ENCODE data around the gene ACAD9. TPM values are rescaled to one million over a fixed set of nuclear protein-coding genes. Genes with fewer than 3 reads are reported as not detected.
"Not testable (repeated sequence)": the region's sequence is repeated elsewhere in the genome, so short reads cannot be mapped to it uniquely, and the experiment has no call there.

The ACAD9 gene
- total RNA-seq (10 to 100 TPM; 50.5 to 51.2 TPM), polyA plus RNA-seq (19.8 TPM)

DNA sequence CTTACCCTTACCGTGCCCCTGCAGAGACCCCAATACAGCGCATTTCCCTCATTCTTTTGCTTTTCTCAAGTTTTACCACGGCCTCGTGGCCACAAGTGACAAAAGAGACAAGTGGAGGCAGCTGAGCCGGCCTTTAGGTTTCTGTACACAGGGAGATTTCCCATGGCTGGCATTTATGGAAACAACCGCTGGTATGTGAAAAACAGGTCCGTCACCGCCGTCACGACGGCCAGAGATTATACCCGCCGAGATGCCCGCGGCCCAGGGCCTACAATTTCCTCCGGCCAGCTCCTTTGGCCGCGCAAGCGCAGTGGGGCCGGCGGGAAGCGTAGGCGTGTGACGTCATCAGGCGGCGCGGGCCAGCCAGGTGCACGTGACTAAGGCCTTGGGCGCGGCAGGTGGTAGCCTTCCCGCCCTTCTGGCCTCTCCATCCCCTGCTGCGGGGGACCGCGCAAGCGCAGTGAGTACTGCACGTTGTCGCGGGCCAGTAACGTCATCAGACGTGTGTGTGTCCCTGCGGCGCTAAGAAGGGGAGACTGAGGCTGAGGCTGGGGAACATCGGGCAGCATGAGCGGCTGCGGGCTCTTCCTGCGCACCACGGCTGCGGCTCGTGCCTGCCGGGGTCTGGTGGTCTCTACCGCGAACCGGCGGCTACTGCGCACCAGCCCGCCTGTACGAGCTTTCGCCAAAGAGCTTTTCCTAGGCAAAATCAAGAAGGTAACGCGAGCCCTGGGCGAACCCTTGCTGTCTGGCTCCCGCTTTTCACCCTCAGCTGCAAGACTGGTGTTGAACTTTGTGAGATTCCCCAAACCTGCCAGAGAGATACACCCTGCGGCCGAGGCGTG lies at the start of gene ACAD9:
TSS of gene ACAD9 (plus strand) at position 496 of the 845 bp plus-strand sequence. CDS start at position 568, 72 bp downstream.
- Mint-ChIP-seq H3K4me1 (peaks cover 51 to 74% (median 70%) of the 10 kb centered on the region in 3 donors), H3K36me3 (peaks cover 0 to 27% (median 6%) of the 10 kb centered on the region in 3 donors), H3K4me3 (peak within 1 kb of the TSS; percentile 84 to 97 (median 87)), H3K9me3 (no peaks in the 10 kb centered on the region), H3K27me3 (no peaks in the 10 kb centered on the region), H3K27ac (peak within 1 kb of the TSS; percentile 96 to 100 (median 98))
- peak; percentile 94 to 99 (median 96) for DNase-seq
- Histone ChIP-seq H3K27me3 (ENCODE audit: insufficient read depth, low read length, poor library complexity, severe bottlenecking) (no peaks in the 10 kb centered on the region), H3K36me3 (ENCODE audit: insufficient read depth, low read length) (peaks cover 8% of the 10 kb centered on the region), H3K9me3 (ENCODE audit: low read length) (no peaks in the 10 kb centered on the region), H3K27ac (ENCODE audit: low read depth, low read length) (peak within 1 kb of the TSS; percentile 93), H3K4me3 (ENCODE audit: low read length) (peak within 1 kb of the TSS; percentile 84), H3K4me1 (ENCODE audit: insufficient read depth, low read length) (peaks cover 40% of the 10 kb centered on the region)
- ChIA-PET CTCF (interaction anchor here (0.7 to 5.7 kb wide), 8 partner anchors 12 to 611 kb away, joined by 3 to 25 read pairs (median 4); no protein-coding TSS in a partner anchor), POLR2A (interaction anchor here (0.6 to 2.2 kb wide), 11 partner anchors 34 to 287 kb away, joined by 3 to 12 read pairs (median 4); partner anchors contain the start of genes RAB7A and RPN1)

DNA sequence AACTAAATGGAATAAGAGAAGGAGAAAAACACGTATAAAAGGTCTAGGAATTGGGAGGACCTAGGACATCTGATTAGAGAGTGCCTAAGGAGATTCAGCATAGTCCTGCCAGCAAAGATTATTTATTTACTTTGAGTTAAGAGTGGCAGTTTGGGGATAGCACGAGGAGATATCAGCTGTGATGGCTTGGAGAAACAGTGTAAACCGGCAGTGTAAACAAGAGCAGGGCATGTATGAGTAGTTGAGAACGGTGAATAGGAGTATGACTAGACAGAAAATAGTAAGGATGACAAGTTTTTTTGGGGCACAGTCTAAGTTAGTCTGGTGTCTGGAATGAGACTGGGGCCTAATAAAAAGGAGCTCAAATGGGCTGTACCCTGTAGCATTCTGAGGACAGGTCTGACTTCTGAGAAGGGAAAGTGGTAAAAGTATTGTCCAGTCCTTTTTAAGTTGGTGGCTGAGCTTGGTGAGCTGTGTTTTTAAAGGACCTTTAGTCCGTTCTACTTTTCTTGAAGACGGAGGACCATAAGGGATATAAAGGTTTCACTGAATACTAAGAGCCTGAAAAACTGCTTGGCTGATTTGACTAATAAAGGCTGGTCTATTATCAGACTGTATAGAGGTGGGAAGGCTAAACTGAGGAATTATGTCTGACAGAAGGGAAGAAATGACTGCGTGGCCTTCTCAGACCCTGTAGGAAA lies 49.3 kb upstream of the ACAD9 start:
- DNase-seq; H3K36me3 Mint-ChIP-seq; POLR2A ChIA-PET; CTCF ChIA-PET; H3K9me3 ChIP-seq (ENCODE audit: low read length); H3K27me3 Mint-ChIP-seq; H3K9me3 Mint-ChIP-seq; H3K27ac ChIP-seq (ENCODE audit: low read depth, low read length); H3K27ac Mint-ChIP-seq; H3K4me1 Mint-ChIP-seq; H3K4me3 Mint-ChIP-seq; H3K36me3 ChIP-seq (ENCODE audit: insufficient read depth, low read length); H3K4me1 ChIP-seq (ENCODE audit: insufficient read depth, low read length); H3K4me3 ChIP-seq (ENCODE audit: low read length); H3K27me3 ChIP-seq (ENCODE audit: insufficient read depth, low read length, poor library complexity, severe bottlenecking): not testable (repeated sequence)

DNA sequence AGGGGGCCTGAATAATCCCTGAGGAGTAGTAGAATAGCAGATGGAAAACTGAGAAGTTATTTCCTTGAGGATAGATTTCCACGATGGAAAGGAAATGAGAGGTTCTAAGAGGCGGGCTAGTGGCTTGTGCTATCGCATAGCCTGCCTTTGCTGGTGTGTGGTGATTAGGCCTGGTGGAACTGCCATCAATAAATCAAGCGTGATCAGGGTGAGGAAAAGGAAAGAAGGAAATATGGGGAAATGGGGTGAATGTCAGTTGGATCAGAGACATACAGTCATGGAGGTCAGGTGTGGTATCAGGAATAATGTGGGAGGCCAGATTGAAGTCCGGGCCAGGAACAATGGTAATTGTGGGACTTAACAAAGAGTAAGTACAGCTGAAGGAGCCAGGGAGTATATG lies 48.7 kb upstream of the ACAD9 start:
- H3K4me3 Mint-ChIP-seq; H3K36me3 ChIP-seq (ENCODE audit: insufficient read depth, low read length); H3K27me3 Mint-ChIP-seq; H3K9me3 ChIP-seq (ENCODE audit: low read length); H3K36me3 Mint-ChIP-seq; H3K4me1 Mint-ChIP-seq; CTCF ChIA-PET; H3K27me3 ChIP-seq (ENCODE audit: insufficient read depth, low read length, poor library complexity, severe bottlenecking); H3K4me3 ChIP-seq (ENCODE audit: low read length); POLR2A ChIA-PET; H3K27ac ChIP-seq (ENCODE audit: low read depth, low read length); H3K4me1 ChIP-seq (ENCODE audit: insufficient read depth, low read length); DNase-seq; H3K27ac Mint-ChIP-seq; H3K9me3 Mint-ChIP-seq: not testable (repeated sequence)

DNA sequence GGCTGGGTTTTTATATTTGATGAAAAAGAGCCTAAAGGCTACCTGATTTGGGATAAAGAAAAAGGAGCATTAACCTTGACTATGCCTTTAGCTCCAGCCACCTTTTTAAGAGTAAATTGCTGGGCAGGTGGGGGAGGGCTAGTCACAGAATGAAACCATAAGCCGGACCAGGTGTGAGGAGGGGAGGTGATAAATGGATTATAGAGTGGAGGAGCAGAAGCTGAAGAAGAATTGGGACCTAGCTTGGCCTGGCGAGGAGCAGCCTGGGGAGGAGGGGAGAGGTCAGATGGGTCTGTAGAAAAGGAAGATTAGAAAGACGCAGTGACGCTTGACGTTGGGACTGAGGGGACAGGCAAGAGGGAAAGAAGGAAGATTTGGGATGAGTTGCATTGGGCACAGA lies 46.4 kb upstream of the ACAD9 start:
- CTCF ChIA-PET; H3K9me3 ChIP-seq (ENCODE audit: low read length); H3K36me3 Mint-ChIP-seq; POLR2A ChIA-PET; H3K27ac ChIP-seq (ENCODE audit: low read depth, low read length); H3K27ac Mint-ChIP-seq; H3K4me3 Mint-ChIP-seq; H3K4me1 ChIP-seq (ENCODE audit: insufficient read depth, low read length); H3K4me1 Mint-ChIP-seq; H3K36me3 ChIP-seq (ENCODE audit: insufficient read depth, low read length); H3K27me3 Mint-ChIP-seq; H3K4me3 ChIP-seq (ENCODE audit: low read length); H3K27me3 ChIP-seq (ENCODE audit: insufficient read depth, low read length, poor library complexity, severe bottlenecking); DNase-seq; H3K9me3 Mint-ChIP-seq: not testable (repeated sequence)

DNA sequence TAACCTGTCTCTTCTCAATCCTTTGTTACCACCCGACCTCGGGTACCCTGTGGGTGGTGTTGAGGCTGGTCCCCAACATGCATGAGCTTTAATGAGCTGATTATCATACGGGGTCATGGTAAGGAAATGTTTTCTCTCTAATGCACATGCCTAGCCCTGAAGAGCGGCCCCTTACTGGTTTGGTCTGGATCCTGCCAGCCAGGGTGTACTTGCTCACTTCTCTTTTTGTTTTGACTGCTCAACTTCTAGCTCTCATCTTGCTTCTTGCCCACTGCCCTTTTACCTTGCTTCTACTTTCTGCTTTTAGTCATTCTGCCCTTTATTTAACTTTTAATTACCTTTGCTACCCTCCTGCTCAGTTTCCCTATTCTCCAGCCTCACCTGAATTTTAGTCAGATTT lies 44.3 kb upstream of the ACAD9 start:
- Mint-ChIP-seq H3K4me3 (no peak overlapping the region), H3K9me3 (no peaks in the 10 kb centered on the region), H3K27me3 (peaks cover 0 to 2% of the 10 kb centered on the region in 2 donors), H3K4me1 (no peaks in the 10 kb centered on the region), H3K27ac (no peak overlapping the region), H3K36me3 (no peaks in the 10 kb centered on the region)
- Histone ChIP-seq H3K4me1 (ENCODE audit: insufficient read depth, low read length) (no peaks in the 10 kb centered on the region), H3K27me3 (ENCODE audit: insufficient read depth, low read length, poor library complexity, severe bottlenecking) (no peaks in the 10 kb centered on the region), H3K36me3 (ENCODE audit: insufficient read depth, low read length) (no peaks in the 10 kb centered on the region), H3K4me3 (ENCODE audit: low read length) (no peak overlapping the region), H3K9me3 (ENCODE audit: low read length) (no peaks in the 10 kb centered on the region), H3K27ac (ENCODE audit: low read depth, low read length) (no peak overlapping the region)
- ChIA-PET POLR2A (no interaction called here), CTCF (interaction anchor here (0.9 kb wide), 1 partner anchor 154 kb away, joined by 3 read pairs; no protein-coding TSS in a partner anchor)
- DNase-seq, result no peak

DNA sequence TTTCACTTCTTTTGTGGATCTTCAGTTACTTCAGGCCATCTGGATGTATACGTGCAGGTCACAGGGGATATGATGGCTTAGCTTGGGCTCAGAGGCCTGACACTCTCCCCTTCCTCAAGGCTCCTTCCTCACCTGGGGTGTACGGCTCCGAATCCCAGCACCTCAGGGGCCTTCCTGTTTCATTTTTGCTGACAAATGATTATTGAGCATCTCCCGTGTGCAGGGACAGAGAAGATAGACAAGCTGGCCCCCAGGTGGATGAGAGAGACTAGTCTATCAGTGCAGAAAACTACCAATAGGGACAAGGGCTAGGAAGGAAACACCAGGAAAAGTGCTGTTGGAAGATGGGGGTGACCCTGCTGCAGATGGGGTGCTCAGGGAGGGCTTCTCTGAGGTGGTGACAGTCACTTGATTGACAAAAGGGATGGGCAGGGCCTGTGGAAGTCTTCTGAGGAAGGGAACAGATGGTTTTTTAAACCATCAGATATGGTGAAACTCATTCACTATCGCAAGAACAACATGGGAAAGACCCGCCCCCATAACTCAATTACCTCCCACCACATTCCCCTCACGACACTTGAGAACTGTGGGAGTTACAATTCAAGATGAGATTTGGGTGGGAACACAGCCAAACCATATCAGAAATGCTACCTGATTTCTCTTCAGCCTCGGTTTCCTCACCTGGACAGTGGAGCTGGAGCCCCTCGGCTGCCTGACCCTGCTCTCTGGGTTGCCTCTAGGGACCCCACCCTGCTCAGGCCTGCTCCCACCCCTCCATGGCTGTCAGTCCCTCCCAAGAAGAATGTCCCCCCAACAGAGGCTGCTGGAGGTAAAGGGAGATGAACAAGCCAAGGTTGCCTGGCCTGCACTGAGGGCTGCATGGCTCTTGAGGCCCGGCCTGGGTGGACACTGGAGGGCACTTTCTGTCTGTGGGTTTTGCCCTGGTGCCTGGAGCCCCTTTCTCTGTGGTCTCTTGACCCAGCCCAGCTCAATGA lies 37.2 kb upstream of the ACAD9 start:
- no peaks in the 10 kb centered on the region for H3K36me3 Mint-ChIP-seq
- Histone ChIP-seq H3K27ac (ENCODE audit: low read depth, low read length) (no peak overlapping the region), H3K4me3 (ENCODE audit: low read length) (no peak overlapping the region), H3K4me1 (ENCODE audit: insufficient read depth, low read length) (peaks cover 11% of the 10 kb centered on the region), H3K9me3 (ENCODE audit: low read length) (no peaks in the 10 kb centered on the region), H3K27me3 (ENCODE audit: insufficient read depth, low read length, poor library complexity, severe bottlenecking) (no peaks in the 10 kb centered on the region), H3K36me3 (ENCODE audit: insufficient read depth, low read length) (no peaks in the 10 kb centered on the region)
- H3K9me3 Mint-ChIP-seq, result no peaks in the 10 kb centered on the region
- POLR2A ChIA-PET, result no interaction called here
- no peaks in the 10 kb centered on the region for H3K27me3 Mint-ChIP-seq
- CTCF ChIA-PET, result no interaction called here
- H3K27ac Mint-ChIP-seq, result peak overlapping the region in 3 of 8 donors; percentile 35 to 59 (median 45)
- H3K4me1 Mint-ChIP-seq, result peaks cover 8 to 13% (median 12%) of the 10 kb centered on the region in 3 donors
- no peak overlapping the region for H3K4me3 Mint-ChIP-seq
- no peak for DNase-seq

DNA sequence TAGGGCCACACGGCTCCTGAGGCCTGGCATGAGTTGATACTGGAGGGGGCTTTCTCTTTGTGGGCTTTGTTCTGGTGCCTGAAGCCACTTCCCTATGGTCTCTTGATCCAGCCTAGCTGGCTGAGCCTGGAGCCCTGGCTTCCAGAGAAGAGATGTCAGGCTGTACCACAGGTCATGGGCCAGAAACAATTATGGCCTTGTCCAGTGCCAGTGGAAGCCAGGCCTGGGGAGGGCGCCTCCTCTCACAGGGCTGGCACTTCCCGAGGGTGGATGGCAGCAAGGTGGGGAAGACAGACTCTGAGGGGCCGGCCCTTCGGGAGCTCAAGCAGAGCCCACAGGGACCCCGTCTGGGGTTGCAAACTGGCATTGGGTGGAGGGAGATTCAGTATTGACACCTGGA lies 34.9 kb upstream of the ACAD9 start:
- no peaks in the 10 kb centered on the region for H3K9me3 Mint-ChIP-seq
- ChIA-PET POLR2A (no interaction called here), CTCF (interaction anchor here (3.7 kb wide), 1 partner anchor 50 kb away, joined by 20 read pairs; no protein-coding TSS in a partner anchor)

More for the DNA sequence above, 34.9 kb upstream of the ACAD9 start:
- no peak overlapping the region for H3K4me3 ChIP-seq (ENCODE audit: low read length)
- no peak for DNase-seq
- Mint-ChIP-seq H3K4me1 (peaks cover 8 to 13% (median 12%) of the 10 kb centered on the region in 3 donors), H3K4me3 (peak overlapping the region in 1 of 7 donors; percentile 54), H3K27me3 (no peaks in the 10 kb centered on the region), H3K36me3 (no peaks in the 10 kb centered on the region), H3K27ac (peak overlapping the region in 3 of 8 donors; percentile 16 to 87 (median 23))
- H3K4me1 ChIP-seq (ENCODE audit: insufficient read depth, low read length), result peaks cover 11% of the 10 kb centered on the region
- no peaks in the 10 kb centered on the region for H3K9me3 ChIP-seq (ENCODE audit: low read length)
- H3K27ac ChIP-seq (ENCODE audit: low read depth, low read length), result no peak overlapping the region
- H3K36me3 ChIP-seq (ENCODE audit: insufficient read depth, low read length), result no peaks in the 10 kb centered on the region
- no peaks in the 10 kb centered on the region for H3K27me3 ChIP-seq (ENCODE audit: insufficient read depth, low read length, poor library complexity, severe bottlenecking)
